ENCODE data around the gene THAP4. TPM values are rescaled to one million over a fixed set of nuclear protein-coding genes. Genes with fewer than 3 reads are reported as not detected.
"Not testable (repeated sequence)": the region's sequence is repeated elsewhere in the genome, so short reads cannot be mapped to it uniquely, and the experiment has no call there.

Gene THAP4
- total RNA-seq, 2 experiments from 2014 or later, result 35.0 to 35.5 TPM

GRCh38 chr2:241672243-241673188 is 35.6 kb upstream of the THAP4 start:
- H3K4me1 Mint-ChIP-seq, result peaks cover 6% of the 10 kb centered on the region
- H3K27ac Mint-ChIP-seq, result no peak overlapping the region
- peaks cover 2% of the 10 kb centered on the region for H3K36me3 Mint-ChIP-seq
- no peak overlapping the region for H3K4me3 Mint-ChIP-seq
- no peak for DNase-seq
- ATAC-seq (ENCODE audit: low read depth), result no peak
- no peaks in the 10 kb centered on the region for H3K9me3 Mint-ChIP-seq
- POLR2A ChIA-PET, result interaction anchor here (0.7 kb wide), 1 partner anchor 30 kb away, joined by 3 read pairs; the partner anchor contains the start of gene ING5
- H3K27me3 Mint-ChIP-seq, result no peaks in the 10 kb centered on the region

GRCh38 chr2:241671457-241672240 is 34.7 kb upstream of the THAP4 start:
- DNase-seq, result no peak
- POLR2A ChIA-PET, result no interaction called here
- no peak overlapping the region for H3K4me3 Mint-ChIP-seq
- no peaks in the 10 kb centered on the region for H3K27me3 Mint-ChIP-seq
- no peak overlapping the region for H3K27ac Mint-ChIP-seq
- no peak for ATAC-seq (ENCODE audit: low read depth)
- H3K4me1 Mint-ChIP-seq, result peaks cover 6% of the 10 kb centered on the region
- no peaks in the 10 kb centered on the region for H3K9me3 Mint-ChIP-seq
- H3K36me3 Mint-ChIP-seq, result peaks cover 2% of the 10 kb centered on the region

GRCh38 chr2:241670333-241671110 is 33.6 kb upstream of the THAP4 start:
- H3K4me1 Mint-ChIP-seq, result peaks cover 6% of the 10 kb centered on the region

GRCh38 chr2:241668839-241669238 is 31.9 kb upstream of the THAP4 start:
- ATAC-seq (ENCODE audit: low read depth), result no peak
- Mint-ChIP-seq H3K27me3 (no peaks in the 10 kb centered on the region), H3K9me3 (no peaks in the 10 kb centered on the region), H3K36me3 (peaks cover 2% of the 10 kb centered on the region), H3K4me1 (peaks cover 10% of the 10 kb centered on the region), H3K27ac (no peak overlapping the region), H3K4me3 (no peak overlapping the region)
- POLR2A ChIA-PET, result no interaction called here
- DNase-seq, result no peak

More at GRCh38 chr2:241670333-241671110, 33.6 kb upstream of the THAP4 start:
- no peak overlapping the region for H3K4me3 Mint-ChIP-seq
- H3K36me3 Mint-ChIP-seq, result peaks cover 2% of the 10 kb centered on the region
- no peaks in the 10 kb centered on the region for H3K9me3 Mint-ChIP-seq
- H3K27ac Mint-ChIP-seq, result no peak overlapping the region
- POLR2A ChIA-PET, result no interaction called here
- no peak for ATAC-seq (ENCODE audit: low read depth)
- no peaks in the 10 kb centered on the region for H3K27me3 Mint-ChIP-seq
- DNase-seq, result no peak

- POLR2A ChIA-PET, result no interaction called here
- Mint-ChIP-seq H3K27ac (no peak overlapping the region), H3K27me3 (no peaks in the 10 kb centered on the region), H3K4me3 (no peak overlapping the region), H3K4me1 (peaks cover 7% of the 10 kb centered on the region), H3K9me3 (no peaks in the 10 kb centered on the region), H3K36me3 (peaks cover 2% of the 10 kb centered on the region)
- DNase-seq (no peak), ATAC-seq (ENCODE audit: low read depth) (no peak)
These were observed 31.4 kb upstream of the THAP4 start for GRCh38 chr2:241668354-241668753.

GRCh38 chr2:241666627-241667400 is 29.9 kb upstream of the THAP4 start:
- Mint-ChIP-seq H3K27ac (no peak overlapping the region), H3K27me3 (no peaks in the 10 kb centered on the region), H3K4me1 (peaks cover 5% of the 10 kb centered on the region), H3K36me3 (peaks cover 2% of the 10 kb centered on the region), H3K9me3 (no peaks in the 10 kb centered on the region), H3K4me3 (no peak overlapping the region)
- POLR2A ChIA-PET, result no interaction called here
- ATAC-seq (ENCODE audit: low read depth) (no peak), DNase-seq (no peak)

GRCh38 chr2:241665731-241666440 is 28.9 kb upstream of the THAP4 start:
- ATAC-seq (ENCODE audit: low read depth) (no peak), DNase-seq (no peak)
- H3K4me3 Mint-ChIP-seq, result no peak overlapping the region
- no peaks in the 10 kb centered on the region for H3K27me3 Mint-ChIP-seq
- no peaks in the 10 kb centered on the region for H3K9me3 Mint-ChIP-seq
- H3K36me3 Mint-ChIP-seq, result peaks cover 2% of the 10 kb centered on the region
- POLR2A ChIA-PET, result no interaction called here
- H3K27ac Mint-ChIP-seq, result no peak overlapping the region
- peaks cover 5% of the 10 kb centered on the region for H3K4me1 Mint-ChIP-seq

GRCh38 chr2:241662731-241663130 is 25.8 kb upstream of the THAP4 start:
- H3K27ac Mint-ChIP-seq; H3K9me3 Mint-ChIP-seq; POLR2A ChIA-PET; H3K4me3 Mint-ChIP-seq; H3K36me3 Mint-ChIP-seq; ATAC-seq (ENCODE audit: low read depth); H3K27me3 Mint-ChIP-seq; DNase-seq; H3K4me1 Mint-ChIP-seq: not testable (repeated sequence)

GRCh38 chr2:241660593-241661213 is 23.7 kb upstream of the THAP4 start:
- DNase-seq, result no peak
- no peak overlapping the region for H3K4me3 Mint-ChIP-seq
- POLR2A ChIA-PET, result no interaction called here
- H3K36me3 Mint-ChIP-seq, result peaks cover 5% of the 10 kb centered on the region
- H3K27me3 Mint-ChIP-seq, result no peaks in the 10 kb centered on the region
- no peak overlapping the region for H3K27ac Mint-ChIP-seq
- no peak for ATAC-seq (ENCODE audit: low read depth)
- H3K9me3 Mint-ChIP-seq, result no peaks in the 10 kb centered on the region
- peaks cover 5% of the 10 kb centered on the region for H3K4me1 Mint-ChIP-seq

- no peak overlapping the region for H3K27ac Mint-ChIP-seq
- H3K27me3 Mint-ChIP-seq, result no peaks in the 10 kb centered on the region
- POLR2A ChIA-PET, result interaction anchor here (0.6 kb wide), 1 partner anchor 558 kb away, joined by 3 read pairs; no protein-coding TSS in a partner anchor
- no peaks in the 10 kb centered on the region for H3K9me3 Mint-ChIP-seq
- H3K4me1 Mint-ChIP-seq, result no peaks in the 10 kb centered on the region
- peak; percentile 38 for ATAC-seq (ENCODE audit: low read depth)
- no peak for DNase-seq
- peaks cover 5% of the 10 kb centered on the region for H3K36me3 Mint-ChIP-seq
- no peak overlapping the region for H3K4me3 Mint-ChIP-seq
These were observed 22.3 kb upstream of the THAP4 start for GRCh38 chr2:241659150-241659739.

- H3K36me3 Mint-ChIP-seq, result peaks cover 5% of the 10 kb centered on the region
- POLR2A ChIA-PET, result no interaction called here
- no peak overlapping the region for H3K27ac Mint-ChIP-seq
- no peaks in the 10 kb centered on the region for H3K4me1 Mint-ChIP-seq
- no peaks in the 10 kb centered on the region for H3K27me3 Mint-ChIP-seq
- no peak for ATAC-seq (ENCODE audit: low read depth)
- H3K4me3 Mint-ChIP-seq, result no peak overlapping the region
- DNase-seq, result no peak
- H3K9me3 Mint-ChIP-seq, result no peaks in the 10 kb centered on the region
These were observed 21.3 kb upstream of the THAP4 start for GRCh38 chr2:241658296-241658695.

All from activated naive CD8-positive, alpha-beta T cell treated with anti-CD3 and anti-CD28 coated beads, Interleukin-2, amount 10 ng/mL, durations not matched to agents 7 days and 5 days (primary cell).